Neural cell (in vitro differentiated cells): ENCODE data around the gene IPO7.

Experiments
- EP300 ChIP-seq: fragments of 450-650 bp; conservative IDR thresholded peaks from 2 replicates; pipeline ENCODE4 v1.6.1; 2014; ENCODE audit warnings: antibody characterized with exemption, mild to moderate bottlenecking, moderate library complexity; ENCODE audit not compliant: poor library complexity, severe bottlenecking
- TF ChIP-seq, protein P1 (sequence below): fragments of 450-650 bp; IDR thresholded peaks from 2 replicates; pipeline ENCODE4 v1.5.1; 2014; ENCODE audit warnings: antibody characterized with exemption, mild to moderate bottlenecking, moderate library complexity; ENCODE audit not compliant: poor library complexity, severe bottlenecking
- TF ChIP-seq, protein P2 (sequence below): IDR thresholded peaks from 2 replicates; pipeline ENCODE4 v1.6.1; 2012; ENCODE audit warnings: borderline replicate concordance

DNA sequence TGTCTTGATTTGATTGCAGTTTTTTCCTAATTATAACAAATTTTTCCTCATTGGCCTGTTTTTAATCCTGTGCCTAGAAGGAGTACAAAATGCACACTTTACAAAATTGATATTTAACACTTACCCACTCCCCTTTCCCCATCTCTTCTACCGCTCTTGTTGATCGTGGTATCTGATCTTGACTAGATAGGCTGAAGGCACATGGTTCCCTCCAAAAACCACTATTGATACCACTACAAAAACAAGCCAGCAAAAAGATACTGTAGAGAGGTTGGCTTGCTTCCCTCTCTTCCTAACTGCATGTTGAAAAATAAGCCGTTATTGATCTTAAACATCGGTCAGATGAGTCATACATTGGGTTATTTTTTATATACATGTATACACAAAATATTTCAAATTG lies 61.8 kb downstream of the IPO7 start:
- TF ChIP-seq, protein P1, sequence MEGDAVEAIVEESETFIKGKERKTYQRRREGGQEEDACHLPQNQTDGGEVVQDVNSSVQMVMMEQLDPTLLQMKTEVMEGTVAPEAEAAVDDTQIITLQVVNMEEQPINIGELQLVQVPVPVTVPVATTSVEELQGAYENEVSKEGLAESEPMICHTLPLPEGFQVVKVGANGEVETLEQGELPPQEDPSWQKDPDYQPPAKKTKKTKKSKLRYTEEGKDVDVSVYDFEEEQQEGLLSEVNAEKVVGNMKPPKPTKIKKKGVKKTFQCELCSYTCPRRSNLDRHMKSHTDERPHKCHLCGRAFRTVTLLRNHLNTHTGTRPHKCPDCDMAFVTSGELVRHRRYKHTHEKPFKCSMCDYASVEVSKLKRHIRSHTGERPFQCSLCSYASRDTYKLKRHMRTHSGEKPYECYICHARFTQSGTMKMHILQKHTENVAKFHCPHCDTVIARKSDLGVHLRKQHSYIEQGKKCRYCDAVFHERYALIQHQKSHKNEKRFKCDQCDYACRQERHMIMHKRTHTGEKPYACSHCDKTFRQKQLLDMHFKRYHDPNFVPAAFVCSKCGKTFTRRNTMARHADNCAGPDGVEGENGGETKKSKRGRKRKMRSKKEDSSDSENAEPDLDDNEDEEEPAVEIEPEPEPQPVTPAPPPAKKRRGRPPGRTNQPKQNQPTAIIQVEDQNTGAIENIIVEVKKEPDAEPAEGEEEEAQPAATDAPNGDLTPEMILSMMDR: no peak
- TF ChIP-seq, protein P2, sequence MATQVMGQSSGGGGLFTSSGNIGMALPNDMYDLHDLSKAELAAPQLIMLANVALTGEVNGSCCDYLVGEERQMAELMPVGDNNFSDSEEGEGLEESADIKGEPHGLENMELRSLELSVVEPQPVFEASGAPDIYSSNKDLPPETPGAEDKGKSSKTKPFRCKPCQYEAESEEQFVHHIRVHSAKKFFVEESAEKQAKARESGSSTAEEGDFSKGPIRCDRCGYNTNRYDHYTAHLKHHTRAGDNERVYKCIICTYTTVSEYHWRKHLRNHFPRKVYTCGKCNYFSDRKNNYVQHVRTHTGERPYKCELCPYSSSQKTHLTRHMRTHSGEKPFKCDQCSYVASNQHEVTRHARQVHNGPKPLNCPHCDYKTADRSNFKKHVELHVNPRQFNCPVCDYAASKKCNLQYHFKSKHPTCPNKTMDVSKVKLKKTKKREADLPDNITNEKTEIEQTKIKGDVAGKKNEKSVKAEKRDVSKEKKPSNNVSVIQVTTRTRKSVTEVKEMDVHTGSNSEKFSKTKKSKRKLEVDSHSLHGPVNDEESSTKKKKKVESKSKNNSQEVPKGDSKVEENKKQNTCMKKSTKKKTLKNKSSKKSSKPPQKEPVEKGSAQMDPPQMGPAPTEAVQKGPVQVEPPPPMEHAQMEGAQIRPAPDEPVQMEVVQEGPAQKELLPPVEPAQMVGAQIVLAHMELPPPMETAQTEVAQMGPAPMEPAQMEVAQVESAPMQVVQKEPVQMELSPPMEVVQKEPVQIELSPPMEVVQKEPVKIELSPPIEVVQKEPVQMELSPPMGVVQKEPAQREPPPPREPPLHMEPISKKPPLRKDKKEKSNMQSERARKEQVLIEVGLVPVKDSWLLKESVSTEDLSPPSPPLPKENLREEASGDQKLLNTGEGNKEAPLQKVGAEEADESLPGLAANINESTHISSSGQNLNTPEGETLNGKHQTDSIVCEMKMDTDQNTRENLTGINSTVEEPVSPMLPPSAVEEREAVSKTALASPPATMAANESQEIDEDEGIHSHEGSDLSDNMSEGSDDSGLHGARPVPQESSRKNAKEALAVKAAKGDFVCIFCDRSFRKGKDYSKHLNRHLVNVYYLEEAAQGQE: no peak
- TF ChIP-seq EP300: no peak
